H9 (cell line): Measurements from ENCODE around the gene TSC22D4. TPM values are rescaled to one million over a fixed set of nuclear protein-coding genes. Genes with fewer than 3 reads are reported as not detected.

Source experiments
- DNase-seq: peaks from one replicate; pipeline ENCODE4 v3.0.0-alpha.2; 2017
- H2AFZ ChIP-seq: one replicate; pipeline ENCODE4 v1.6.1; 2013; ENCODE audit warnings: mild to moderate bottlenecking, low read length, control low read depth, moderate library complexity
- H2AK5ac ChIP-seq: 2 replicates; pipeline ENCODE4 v1.6.1; 2013; ENCODE audit warnings: low read length, control low read depth, mixed read lengths; ENCODE audit not compliant: insufficient read length
- H2BK120ac ChIP-seq: one replicate; pipeline ENCODE4 v1.6.1; 2013; ENCODE audit warnings: low read depth, mild to moderate bottlenecking, low read length, control low read depth, inconsistent platforms; ENCODE audit not compliant: poor library complexity, severe bottlenecking
- H2BK12ac ChIP-seq: 2 replicates; pipeline ENCODE4 v1.6.1; 2013; ENCODE audit warnings: low read length, control low read depth, mixed read lengths, low read depth; ENCODE audit not compliant: insufficient read length
- H2BK15ac ChIP-seq: 2 replicates; pipeline ENCODE4 v1.6.1; 2013; ENCODE audit warnings: low read depth, low read length, control low read depth
- H2BK20ac ChIP-seq: one replicate; pipeline ENCODE4 v1.6.1; 2013; ENCODE audit warnings: low read depth, mild to moderate bottlenecking, low read length, control low read depth, inconsistent platforms; ENCODE audit not compliant: poor library complexity, severe bottlenecking
- H2BK5ac ChIP-seq: 2 replicates; pipeline ENCODE4 v1.6.1; 2013; ENCODE audit warnings: low read length, control low read depth, mixed read lengths; ENCODE audit not compliant: insufficient read length
- H3K14ac ChIP-seq: 2 replicates; pipeline ENCODE4 v1.6.1; 2013; ENCODE audit warnings: low read length, control low read depth; ENCODE audit not compliant: insufficient read depth
- H3K18ac ChIP-seq: 2 replicates; pipeline ENCODE4 v1.6.1; 2013; ENCODE audit warnings: low read depth, mild to moderate bottlenecking, mixed read lengths, low read length, control low read depth; ENCODE audit not compliant: insufficient read length
- H3K23ac ChIP-seq: 2 replicates; pipeline ENCODE4 v1.6.1; 2013; ENCODE audit warnings: low read length, control low read depth, mixed read lengths, low read depth; ENCODE audit not compliant: insufficient read length
- H3K23me2 ChIP-seq: 2 replicates; pipeline ENCODE4 v1.6.1; 2013; ENCODE audit warnings: low read depth, mild to moderate bottlenecking, mixed read lengths, low read length, control low read depth; ENCODE audit not compliant: insufficient read length, poor library complexity, severe bottlenecking
- H3K27ac ChIP-seq: 2 replicates; pipeline ENCODE4 v1.5.1; 2013; ENCODE audit warnings: low read length, control low read depth, mixed read lengths, low read depth; ENCODE audit not compliant: insufficient read length
- H3K27me3 ChIP-seq: 2 replicates; pipeline ENCODE4 v1.6.1; 2013; ENCODE audit warnings: low read length, control low read depth, inconsistent platforms; ENCODE audit not compliant: insufficient read depth
- H3K4ac ChIP-seq: 2 replicates; pipeline ENCODE4 v1.6.1; 2013; ENCODE audit warnings: low read depth, mild to moderate bottlenecking, control low read depth, inconsistent platforms, low read length, moderate library complexity
- H3K4me1 ChIP-seq: 2 replicates; pipeline ENCODE4 v1.6.1; 2013; ENCODE audit warnings: low read length, control low read depth, inconsistent platforms; ENCODE audit not compliant: insufficient read depth
- H3K4me2 ChIP-seq: 2 replicates; pipeline ENCODE4 v1.6.1; 2013; ENCODE audit warnings: low read length, control low read depth, mixed read lengths; ENCODE audit not compliant: insufficient read length, insufficient read depth
- H3K56ac ChIP-seq: 2 replicates; pipeline ENCODE4 v1.6.1; 2013; ENCODE audit warnings: low read depth, mild to moderate bottlenecking, mixed read lengths, low read length, control low read depth; ENCODE audit not compliant: insufficient read length
- H3K79me1 ChIP-seq: 2 replicates; pipeline ENCODE4 v1.6.1; 2013; ENCODE audit warnings: low read depth, mild to moderate bottlenecking, moderate library complexity, low read length, control low read depth, inconsistent platforms; ENCODE audit not compliant: insufficient read depth, poor library complexity, severe bottlenecking
- H3K79me2 ChIP-seq: 2 replicates; pipeline ENCODE4 v1.6.1; 2013; ENCODE audit warnings: low read length, control low read depth, inconsistent platforms; ENCODE audit not compliant: insufficient read depth
- H3K9ac ChIP-seq: 2 replicates; pipeline ENCODE4 v1.6.1; 2013; ENCODE audit warnings: low read length, control low read depth, mixed read lengths; ENCODE audit not compliant: insufficient read length; ENCODE audit errors: extremely low read depth
- H3K9me3 ChIP-seq: one replicate; pipeline ENCODE4 v1.6.1; 2013; ENCODE audit warnings: low read depth, low read length, inconsistent platforms; ENCODE audit not compliant: control insufficient read depth
- H3T11ph ChIP-seq: one replicate; pipeline ENCODE4 v1.6.1; 2013; ENCODE audit warnings: mild to moderate bottlenecking, low read length, control low read depth, inconsistent platforms
- H4K20me1 ChIP-seq: one replicate; pipeline ENCODE4 v1.6.1; 2013; ENCODE audit not compliant: control insufficient read depth, insufficient read length, insufficient read depth
- H4K5ac ChIP-seq: 2 replicates; pipeline ENCODE4 v1.6.1; 2013; ENCODE audit warnings: low read depth, mild to moderate bottlenecking, mixed read lengths, low read length, control low read depth; ENCODE audit not compliant: insufficient read length
- H4K8ac ChIP-seq: replicated peaks from 2 replicates; pipeline ENCODE4 v1.6.1; 2013; ENCODE audit warnings: low read length, control low read depth, mixed read lengths, low read depth; ENCODE audit not compliant: insufficient read length
- H4K91ac ChIP-seq: 2 replicates; pipeline ENCODE4 v1.6.1; 2013; ENCODE audit warnings: low read depth, mild to moderate bottlenecking, moderate library complexity, mixed read lengths, low read length, control low read depth; ENCODE audit not compliant: insufficient read length
- H3K27ac Mint-ChIP-seq, 3 experiments: 2 replicates in 2 of 3; 3 replicates in 1 of 3; pipeline ENCODE4 v1.8.0; 2020 to 2021; ENCODE audit warnings: mixed read lengths in 3 of 3, mild to moderate bottlenecking in 1 of 3, moderate library complexity in 1 of 3
- H3K27me3 Mint-ChIP-seq: 2 replicates; pipeline ENCODE4 v1.8.0; 2021; ENCODE audit warnings: low read depth, mild to moderate bottlenecking, moderate library complexity, mixed read lengths
- H3K36me3 Mint-ChIP-seq, 3 experiments: 2 replicates in 2 of 3; 3 replicates in 1 of 3; pipeline ENCODE4 v1.8.0; 2020 to 2021; ENCODE audit warnings: low read depth in 3 of 3, mixed read lengths in 3 of 3; ENCODE audit not compliant: insufficient read depth in 1 of 3
- H3K4me1 Mint-ChIP-seq, 2 experiments: 2 replicates each; pipeline ENCODE4 v1.8.0; 2020; ENCODE audit warnings: mixed read lengths in 2 of 2
- H3K4me3 Mint-ChIP-seq, 2 experiments: 2 replicates in 1 of 2; 3 replicates in 1 of 2; pipeline ENCODE4 v1.8.0; 2020 to 2021; ENCODE audit warnings: mild to moderate bottlenecking in 2 of 2, mixed read lengths in 2 of 2, moderate library complexity in 1 of 2
- H3K9me3 Mint-ChIP-seq, 2 experiments: 2 replicates in 1 of 2; 3 replicates in 1 of 2; pipeline ENCODE4 v1.8.0; 2020; ENCODE audit warnings: mild to moderate bottlenecking in 2 of 2, mixed read lengths in 2 of 2, moderate library complexity in 1 of 2
- WGBS: extraction: QIAGEN DNeasy Blood & Tissue Kit; methylation state at CpG from one replicate; pipeline ENCODE4 v1.1.7; 2013; ENCODE audit warnings: missing lambda C conversion rate, low lambda C conversion rate, mixed read lengths; ENCODE audit not compliant: insufficient read length; ENCODE audit errors: extremely low coverage; 5-methylcytosine and 5-hydroxymethylcytosine counted together
- total RNA-seq: library from RNA; stranded (reverse); gene quantifications from 2 replicates; pipeline ENCODE4 v1.2.1, GENCODE V29; 2021
- TF ChIP-seq, protein P1 (sequence below): fragments of 200-600 bp; sonication (generic); conservative IDR thresholded peaks from 3 replicates; pipeline ENCODE4 v1.8.0; 2021; ENCODE audit warnings: antibody characterized with exemption, mild to moderate bottlenecking

The TSC22D4 gene
- total RNA-seq, 1 experiment from 2014 or later, result 17.5 TPM

DNA sequence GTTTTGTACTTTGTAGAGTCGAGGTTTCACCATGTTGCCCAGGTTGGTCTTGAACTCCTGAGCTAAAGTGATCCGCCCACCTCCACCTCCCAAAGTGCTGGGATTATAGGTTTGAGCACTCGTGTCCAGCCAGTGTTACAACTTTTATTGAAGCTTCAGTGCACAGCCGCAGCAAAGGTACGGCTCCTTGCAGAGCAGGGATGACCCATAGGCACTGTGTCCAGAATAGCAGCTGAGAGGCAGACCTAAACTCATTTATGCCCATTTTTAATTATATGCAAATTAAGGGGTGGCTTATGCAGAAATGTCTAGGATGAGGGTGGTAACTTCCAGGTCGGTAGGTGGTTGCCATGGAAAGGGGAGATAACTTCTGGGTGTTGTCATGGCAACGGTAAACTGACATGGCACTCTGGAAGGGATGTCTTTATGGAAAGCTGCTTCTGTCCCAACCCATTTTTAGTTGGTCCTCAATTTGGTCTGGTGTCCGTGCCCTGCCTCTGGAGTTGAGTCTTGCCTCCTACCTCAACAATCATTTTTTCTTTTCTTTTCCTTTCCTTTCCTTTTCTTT is 27.4 kb upstream of the TSC22D4 start:
- H2AK5ac ChIP-seq, result no peak overlapping the region
- Mint-ChIP-seq H3K27ac (no peak overlapping the region), H3K4me3 (no peak overlapping the region; a peak in 1 of 5 replicates), H3K27me3 (peaks cover 1% of the 10 kb centered on the region), H3K9me3 (no peaks in the 10 kb centered on the region), H3K36me3 (no peaks in the 10 kb centered on the region), H3K4me1 (peaks cover 2 to 3% of the 10 kb centered on the region in 2 experiments; a peak in 2 of 4 replicates)
- no peak overlapping the region for H3K9ac ChIP-seq
- no peak overlapping the region for H3K14ac ChIP-seq
- no peak overlapping the region for H2BK15ac ChIP-seq
- H4K5ac ChIP-seq, result no peak overlapping the region
- no peak overlapping the region for H3K27ac ChIP-seq
- no peak overlapping the region for H2BK120ac ChIP-seq
- no peak overlapping the region for H2BK20ac ChIP-seq
- no peak overlapping the region for H3T11ph ChIP-seq
- no peak overlapping the region for H4K8ac ChIP-seq
- H3K56ac ChIP-seq, result no peak overlapping the region
- no peak overlapping the region for H3K18ac ChIP-seq
- H3K79me1 ChIP-seq, result no peaks in the 10 kb centered on the region
- no CpG with 5 or more reads among the region's 8 CpGs for WGBS
- H3K4me1 ChIP-seq, result no peaks in the 10 kb centered on the region
- H2BK5ac ChIP-seq, result no peak overlapping the region
- no peaks in the 10 kb centered on the region for H4K20me1 ChIP-seq
- H3K4me2 ChIP-seq, result no peak overlapping the region
- H3K4ac ChIP-seq, result no peak overlapping the region
- H3K27me3 ChIP-seq, result no peaks in the 10 kb centered on the region
- no peaks in the 10 kb centered on the region for H3K79me2 ChIP-seq
- no peak overlapping the region for H2BK12ac ChIP-seq
- peak; percentile 39 for DNase-seq
- H2AFZ ChIP-seq, result no peak overlapping the region
- H3K9me3 ChIP-seq, result no peaks in the 10 kb centered on the region
- H3K23me2 ChIP-seq, result no peaks in the 10 kb centered on the region
- TF ChIP-seq, protein P1, sequence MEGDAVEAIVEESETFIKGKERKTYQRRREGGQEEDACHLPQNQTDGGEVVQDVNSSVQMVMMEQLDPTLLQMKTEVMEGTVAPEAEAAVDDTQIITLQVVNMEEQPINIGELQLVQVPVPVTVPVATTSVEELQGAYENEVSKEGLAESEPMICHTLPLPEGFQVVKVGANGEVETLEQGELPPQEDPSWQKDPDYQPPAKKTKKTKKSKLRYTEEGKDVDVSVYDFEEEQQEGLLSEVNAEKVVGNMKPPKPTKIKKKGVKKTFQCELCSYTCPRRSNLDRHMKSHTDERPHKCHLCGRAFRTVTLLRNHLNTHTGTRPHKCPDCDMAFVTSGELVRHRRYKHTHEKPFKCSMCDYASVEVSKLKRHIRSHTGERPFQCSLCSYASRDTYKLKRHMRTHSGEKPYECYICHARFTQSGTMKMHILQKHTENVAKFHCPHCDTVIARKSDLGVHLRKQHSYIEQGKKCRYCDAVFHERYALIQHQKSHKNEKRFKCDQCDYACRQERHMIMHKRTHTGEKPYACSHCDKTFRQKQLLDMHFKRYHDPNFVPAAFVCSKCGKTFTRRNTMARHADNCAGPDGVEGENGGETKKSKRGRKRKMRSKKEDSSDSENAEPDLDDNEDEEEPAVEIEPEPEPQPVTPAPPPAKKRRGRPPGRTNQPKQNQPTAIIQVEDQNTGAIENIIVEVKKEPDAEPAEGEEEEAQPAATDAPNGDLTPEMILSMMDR, result no peak
- no peak overlapping the region for H4K91ac ChIP-seq
- no peak overlapping the region for H3K23ac ChIP-seq
